WTC11 (cell line): ENCODE measurements around the gene ALAS1. TPM values are rescaled to one million over a fixed set of nuclear protein-coding genes. Genes with fewer than 3 reads are reported as not detected.

Experiments used
- ATAC-seq: fragments of 200-7000 bp; cut with Tn5 transposase; 2 replicates; pipeline ENCODE4 v1.10.0; 2021; ENCODE audit warnings: mild to moderate bottlenecking, moderate library complexity
- CTCF ChIA-PET: fragments of 300-600 bp; sonication (Branson Sonifier 250); formaldehyde crosslinking; loops from one replicate; lab custom pipeline; 2021; ENCODE audit warnings: antibody characterized with exemption; lab: Charles Lee
- POLR2A ChIA-PET: fragments of 350-600 bp; sonication (Branson Sonifier 250); formaldehyde crosslinking; loops from one replicate; lab custom pipeline; 2021; ENCODE audit warnings: antibody characterized with exemption; lab: Charles Lee
- DNase-seq: peaks from one replicate; pipeline ENCODE4 v3.0.0; 2021; ENCODE audit warnings: low spot score
- H3K27ac Mint-ChIP-seq: 2 replicates; pipeline ENCODE4 v1.8.0; 2021; ENCODE audit warnings: mixed read lengths
- H3K27me3 Mint-ChIP-seq: 2 replicates; pipeline ENCODE4 v1.8.0; 2021; ENCODE audit warnings: low read depth, mild to moderate bottlenecking, moderate library complexity, mixed read lengths
- H3K36me3 Mint-ChIP-seq: 2 replicates; pipeline ENCODE4 v1.8.0; 2021; ENCODE audit warnings: mixed read lengths
- H3K4me1 Mint-ChIP-seq: 2 replicates; pipeline ENCODE4 v1.8.0; 2022; ENCODE audit warnings: mixed read lengths
- H3K4me3 Mint-ChIP-seq: 2 replicates; pipeline ENCODE4 v1.8.0; 2021; ENCODE audit warnings: mild to moderate bottlenecking, moderate library complexity, mixed read lengths
- H3K9me3 Mint-ChIP-seq: 2 replicates; pipeline ENCODE4 v1.8.0; 2021; ENCODE audit warnings: mixed read lengths
- CREB1 ChIP-seq: sonication (generic); formaldehyde crosslinking; IDR thresholded peaks from 2 replicates; pipeline ENCODE4 v1.8.0; 2023; ENCODE audit warnings: mild to moderate bottlenecking, missing genetic modification reagents
- IRF2 ChIP-seq: sonication (generic); formaldehyde crosslinking; IDR thresholded peaks from 2 replicates; pipeline ENCODE4 v1.8.0; 2022; ENCODE audit warnings: low read depth, missing genetic modification reagents, borderline replicate concordance
- JUN ChIP-seq: sonication (generic); formaldehyde crosslinking; IDR thresholded peaks from 2 replicates; pipeline ENCODE4 v1.8.0; 2023; ENCODE audit warnings: mild to moderate bottlenecking, missing genetic modification reagents
- NR3C1 ChIP-seq: sonication (generic); formaldehyde crosslinking; conservative IDR thresholded peaks from 2 replicates; pipeline ENCODE4 v1.8.1; 2023; ENCODE audit warnings: low read depth, mild to moderate bottlenecking, missing genetic modification reagents
- OVOL2 ChIP-seq: fragments of 250-450 bp; sonication (Bioruptor Pico); IDR thresholded peaks from 2 replicates; pipeline ENCODE4 v1.9.0; 2021; ENCODE audit warnings: mild to moderate bottlenecking, borderline replicate concordance
- RORB ChIP-seq: fragments of 250-450 bp; sonication (Bioruptor Pico); IDR thresholded peaks from 2 replicates; pipeline ENCODE4 v1.9.0; 2021; ENCODE audit warnings: mild to moderate bottlenecking
- USF1 ChIP-seq: sonication (generic); formaldehyde crosslinking; IDR thresholded peaks from 2 replicates; pipeline ENCODE4 v1.8.0; 2022; ENCODE audit warnings: mild to moderate bottlenecking, missing genetic modification reagents
- ZNF232 ChIP-seq: sonication (generic); formaldehyde crosslinking; IDR thresholded peaks from 2 replicates; pipeline ENCODE4 v1.8.0; 2022; ENCODE audit warnings: mild to moderate bottlenecking, missing genetic modification reagents
- total RNA-seq: library from RNA; stranded (reverse); gene quantifications from 3 replicates; pipeline ENCODE4 v1.2.3, GENCODE V29; 2021
- TF ChIP-seq, protein P1 (sequence below): fragments of 250-450 bp; sonication (Bioruptor Pico); IDR thresholded peaks from 2 replicates; pipeline ENCODE4 v1.9.0; 2021; ENCODE audit warnings: mild to moderate bottlenecking
- TF ChIP-seq, protein P2 (sequence below): sonication (generic); formaldehyde crosslinking; IDR thresholded peaks from 2 replicates; pipeline ENCODE4 v1.8.1; 2023; ENCODE audit warnings: mild to moderate bottlenecking, missing genetic modification reagents
- TF ChIP-seq, protein P3 (sequence below): fragments of 250-450 bp; sonication (Bioruptor Pico); IDR thresholded peaks from 2 replicates; pipeline ENCODE4 v1.8.0; 2021; ENCODE audit warnings: mild to moderate bottlenecking
- TF ChIP-seq, protein P4 (sequence below): sonication (generic); formaldehyde crosslinking; IDR thresholded peaks from 2 replicates; pipeline ENCODE4 v1.8.0; 2023; ENCODE audit warnings: mild to moderate bottlenecking, missing genetic modification reagents
- TF ChIP-seq, protein P5 (sequence below): fragments of 200-600 bp; IDR thresholded peaks from 2 replicates; pipeline ENCODE4 v1.8.0; 2022; ENCODE audit warnings: antibody characterized with exemption
- TF ChIP-seq, protein P6 (sequence below): sonication (generic); formaldehyde crosslinking; IDR thresholded peaks from 2 replicates; pipeline ENCODE4 v1.8.0; 2022; ENCODE audit warnings: missing genetic modification reagents

The ALAS1 gene
- total RNA-seq, 1 experiment from 2014 or later: 39.1 TPM

DNA sequence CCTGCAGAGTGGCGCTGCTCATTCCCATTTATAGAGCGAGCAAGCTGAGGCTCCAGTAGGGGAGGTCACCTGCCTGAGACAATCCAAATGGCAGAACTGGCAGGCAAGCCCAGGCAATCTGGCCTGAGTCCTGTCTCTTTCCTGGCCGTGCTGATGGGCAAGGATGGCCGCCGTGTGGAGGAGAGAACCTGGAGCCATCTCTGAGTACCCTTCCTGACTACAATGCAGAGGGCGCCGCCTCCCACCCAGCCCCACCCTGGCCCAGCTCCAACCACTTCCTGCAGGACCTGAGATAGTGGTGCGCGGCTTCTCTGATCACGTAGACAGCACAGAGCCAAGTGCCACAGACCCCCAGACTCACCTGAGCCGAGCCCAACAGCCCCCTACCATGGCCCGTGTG, 20.5 kb downstream of the ALAS1 start (continued):
- TF ChIP-seq, protein P1, sequence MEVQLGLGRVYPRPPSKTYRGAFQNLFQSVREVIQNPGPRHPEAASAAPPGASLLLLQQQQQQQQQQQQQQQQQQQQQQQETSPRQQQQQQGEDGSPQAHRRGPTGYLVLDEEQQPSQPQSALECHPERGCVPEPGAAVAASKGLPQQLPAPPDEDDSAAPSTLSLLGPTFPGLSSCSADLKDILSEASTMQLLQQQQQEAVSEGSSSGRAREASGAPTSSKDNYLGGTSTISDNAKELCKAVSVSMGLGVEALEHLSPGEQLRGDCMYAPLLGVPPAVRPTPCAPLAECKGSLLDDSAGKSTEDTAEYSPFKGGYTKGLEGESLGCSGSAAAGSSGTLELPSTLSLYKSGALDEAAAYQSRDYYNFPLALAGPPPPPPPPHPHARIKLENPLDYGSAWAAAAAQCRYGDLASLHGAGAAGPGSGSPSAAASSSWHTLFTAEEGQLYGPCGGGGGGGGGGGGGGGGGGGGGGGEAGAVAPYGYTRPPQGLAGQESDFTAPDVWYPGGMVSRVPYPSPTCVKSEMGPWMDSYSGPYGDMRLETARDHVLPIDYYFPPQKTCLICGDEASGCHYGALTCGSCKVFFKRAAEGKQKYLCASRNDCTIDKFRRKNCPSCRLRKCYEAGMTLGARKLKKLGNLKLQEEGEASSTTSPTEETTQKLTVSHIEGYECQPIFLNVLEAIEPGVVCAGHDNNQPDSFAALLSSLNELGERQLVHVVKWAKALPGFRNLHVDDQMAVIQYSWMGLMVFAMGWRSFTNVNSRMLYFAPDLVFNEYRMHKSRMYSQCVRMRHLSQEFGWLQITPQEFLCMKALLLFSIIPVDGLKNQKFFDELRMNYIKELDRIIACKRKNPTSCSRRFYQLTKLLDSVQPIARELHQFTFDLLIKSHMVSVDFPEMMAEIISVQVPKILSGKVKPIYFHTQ (CRISPR knock-in tag): no peak
- TF ChIP-seq ZNF232 (CRISPR knock-in tag): no peak
- TF ChIP-seq, protein P2, sequence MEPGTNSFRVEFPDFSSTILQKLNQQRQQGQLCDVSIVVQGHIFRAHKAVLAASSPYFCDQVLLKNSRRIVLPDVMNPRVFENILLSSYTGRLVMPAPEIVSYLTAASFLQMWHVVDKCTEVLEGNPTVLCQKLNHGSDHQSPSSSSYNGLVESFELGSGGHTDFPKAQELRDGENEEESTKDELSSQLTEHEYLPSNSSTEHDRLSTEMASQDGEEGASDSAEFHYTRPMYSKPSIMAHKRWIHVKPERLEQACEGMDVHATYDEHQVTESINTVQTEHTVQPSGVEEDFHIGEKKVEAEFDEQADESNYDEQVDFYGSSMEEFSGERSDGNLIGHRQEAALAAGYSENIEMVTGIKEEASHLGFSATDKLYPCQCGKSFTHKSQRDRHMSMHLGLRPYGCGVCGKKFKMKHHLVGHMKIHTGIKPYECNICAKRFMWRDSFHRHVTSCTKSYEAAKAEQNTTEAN (CRISPR knock-in tag): no peak
- TF ChIP-seq CREB1 (CRISPR knock-in tag): no peak
- TF ChIP-seq IRF2: no peak
- no peak for TF ChIP-seq RORB (CRISPR knock-in tag)

GRCh38 chr3:52218937-52219650, 21.1 kb downstream of the ALAS1 start:
- Mint-ChIP-seq H3K9me3 (no peaks in the 10 kb centered on the region), H3K27me3 (no peaks in the 10 kb centered on the region), H3K27ac (no peak overlapping the region), H3K36me3 (peaks cover 17% of the 10 kb centered on the region), H3K4me1 (peaks cover 6% of the 10 kb centered on the region; the same call in 1 of the 2 replicates), H3K4me3 (no peak overlapping the region)
- ChIA-PET POLR2A (interaction anchor here (0.6 to 0.8 kb wide), 3 partner anchors 33 to 662 kb away, joined by 3 to 7 read pairs (median 5); no protein-coding TSS in a partner anchor), CTCF (interaction anchor here (0.6 to 11.5 kb wide), 15 partner anchors 16 to 1294 kb away, joined by 3 to 222 read pairs (median 9); partner anchors contain the start of gene TWF2)
- DNase-seq: no peak
- ATAC-seq: no peak
- no peak for TF ChIP-seq JUN
- TF ChIP-seq, protein P3, sequence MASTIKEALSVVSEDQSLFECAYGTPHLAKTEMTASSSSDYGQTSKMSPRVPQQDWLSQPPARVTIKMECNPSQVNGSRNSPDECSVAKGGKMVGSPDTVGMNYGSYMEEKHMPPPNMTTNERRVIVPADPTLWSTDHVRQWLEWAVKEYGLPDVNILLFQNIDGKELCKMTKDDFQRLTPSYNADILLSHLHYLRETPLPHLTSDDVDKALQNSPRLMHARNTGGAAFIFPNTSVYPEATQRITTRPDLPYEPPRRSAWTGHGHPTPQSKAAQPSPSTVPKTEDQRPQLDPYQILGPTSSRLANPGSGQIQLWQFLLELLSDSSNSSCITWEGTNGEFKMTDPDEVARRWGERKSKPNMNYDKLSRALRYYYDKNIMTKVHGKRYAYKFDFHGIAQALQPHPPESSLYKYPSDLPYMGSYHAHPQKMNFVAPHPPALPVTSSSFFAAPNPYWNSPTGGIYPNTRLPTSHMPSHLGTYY (CRISPR knock-in tag): no peak
- TF ChIP-seq, protein P4, sequence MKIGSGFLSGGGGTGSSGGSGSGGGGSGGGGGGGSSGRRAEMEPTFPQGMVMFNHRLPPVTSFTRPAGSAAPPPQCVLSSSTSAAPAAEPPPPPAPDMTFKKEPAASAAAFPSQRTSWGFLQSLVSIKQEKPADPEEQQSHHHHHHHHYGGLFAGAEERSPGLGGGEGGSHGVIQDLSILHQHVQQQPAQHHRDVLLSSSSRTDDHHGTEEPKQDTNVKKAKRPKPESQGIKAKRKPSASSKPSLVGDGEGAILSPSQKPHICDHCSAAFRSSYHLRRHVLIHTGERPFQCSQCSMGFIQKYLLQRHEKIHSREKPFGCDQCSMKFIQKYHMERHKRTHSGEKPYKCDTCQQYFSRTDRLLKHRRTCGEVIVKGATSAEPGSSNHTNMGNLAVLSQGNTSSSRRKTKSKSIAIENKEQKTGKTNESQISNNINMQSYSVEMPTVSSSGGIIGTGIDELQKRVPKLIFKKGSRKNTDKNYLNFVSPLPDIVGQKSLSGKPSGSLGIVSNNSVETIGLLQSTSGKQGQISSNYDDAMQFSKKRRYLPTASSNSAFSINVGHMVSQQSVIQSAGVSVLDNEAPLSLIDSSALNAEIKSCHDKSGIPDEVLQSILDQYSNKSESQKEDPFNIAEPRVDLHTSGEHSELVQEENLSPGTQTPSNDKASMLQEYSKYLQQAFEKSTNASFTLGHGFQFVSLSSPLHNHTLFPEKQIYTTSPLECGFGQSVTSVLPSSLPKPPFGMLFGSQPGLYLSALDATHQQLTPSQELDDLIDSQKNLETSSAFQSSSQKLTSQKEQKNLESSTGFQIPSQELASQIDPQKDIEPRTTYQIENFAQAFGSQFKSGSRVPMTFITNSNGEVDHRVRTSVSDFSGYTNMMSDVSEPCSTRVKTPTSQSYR: no peak
- TF ChIP-seq, all 79 proteins: peak for 0

DNA sequence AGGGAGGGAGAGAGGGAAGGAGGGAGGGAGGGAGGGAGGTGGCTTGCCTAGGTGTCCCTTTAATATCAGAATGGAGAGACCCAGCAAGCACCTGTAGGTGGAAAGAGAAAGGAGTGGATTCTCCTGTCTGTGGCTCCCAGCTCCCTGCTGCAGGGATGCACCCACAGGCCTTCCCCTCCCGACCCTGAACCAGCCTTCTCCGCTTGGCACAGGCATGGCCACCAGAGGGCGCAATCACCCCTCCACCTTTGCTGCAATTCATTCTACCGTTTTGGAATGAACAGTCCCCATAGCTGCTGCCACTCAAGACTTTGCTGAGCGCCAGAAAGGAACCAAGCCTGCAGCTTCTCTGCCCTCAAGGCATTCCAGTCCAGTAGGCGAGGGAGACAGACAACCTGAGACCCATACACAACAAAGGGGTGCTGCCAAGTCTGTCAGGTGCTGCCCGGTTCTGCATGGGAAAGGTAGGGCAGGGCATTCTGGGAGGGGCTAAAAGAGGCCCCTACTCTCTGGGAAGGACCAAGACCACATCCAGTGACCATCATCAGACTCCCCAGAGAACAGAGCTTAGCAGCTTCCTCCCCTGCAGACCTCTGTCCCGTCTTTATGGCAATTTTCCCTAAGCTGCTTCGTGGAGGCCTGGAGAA, 22.5 kb downstream of the ALAS1 start:
- no peaks in the 10 kb centered on the region for H3K9me3 Mint-ChIP-seq
- ATAC-seq (peak; percentile 84), DNase-seq (peak; percentile 92)
- no peak overlapping the region for H3K27ac Mint-ChIP-seq
- H3K27me3 Mint-ChIP-seq: no peaks in the 10 kb centered on the region
- ChIA-PET CTCF (interaction anchor here (0.5 to 11.5 kb wide), 92 partner anchors 8 to 539 kb away, joined by 3 to 222 read pairs (median 4); partner anchors contain the start of genes ACY1, DUSP7, GLYCTK and POC1A), POLR2A (interaction anchor here (0.6 to 1.5 kb wide), 3 partner anchors 17 to 66 kb away, joined by 3 to 7 read pairs (median 3); partner anchors contain the start of gene POC1A)
- H3K4me1 Mint-ChIP-seq: peaks cover 7% of the 10 kb centered on the region
- TF ChIP-seq OVOL2 (CRISPR knock-in tag) (no peak), USF1 (CRISPR knock-in tag) (no peak), NR3C1 (CRISPR knock-in tag) (no peak)
- TF ChIP-seq, protein P5, sequence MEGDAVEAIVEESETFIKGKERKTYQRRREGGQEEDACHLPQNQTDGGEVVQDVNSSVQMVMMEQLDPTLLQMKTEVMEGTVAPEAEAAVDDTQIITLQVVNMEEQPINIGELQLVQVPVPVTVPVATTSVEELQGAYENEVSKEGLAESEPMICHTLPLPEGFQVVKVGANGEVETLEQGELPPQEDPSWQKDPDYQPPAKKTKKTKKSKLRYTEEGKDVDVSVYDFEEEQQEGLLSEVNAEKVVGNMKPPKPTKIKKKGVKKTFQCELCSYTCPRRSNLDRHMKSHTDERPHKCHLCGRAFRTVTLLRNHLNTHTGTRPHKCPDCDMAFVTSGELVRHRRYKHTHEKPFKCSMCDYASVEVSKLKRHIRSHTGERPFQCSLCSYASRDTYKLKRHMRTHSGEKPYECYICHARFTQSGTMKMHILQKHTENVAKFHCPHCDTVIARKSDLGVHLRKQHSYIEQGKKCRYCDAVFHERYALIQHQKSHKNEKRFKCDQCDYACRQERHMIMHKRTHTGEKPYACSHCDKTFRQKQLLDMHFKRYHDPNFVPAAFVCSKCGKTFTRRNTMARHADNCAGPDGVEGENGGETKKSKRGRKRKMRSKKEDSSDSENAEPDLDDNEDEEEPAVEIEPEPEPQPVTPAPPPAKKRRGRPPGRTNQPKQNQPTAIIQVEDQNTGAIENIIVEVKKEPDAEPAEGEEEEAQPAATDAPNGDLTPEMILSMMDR: peak; percentile 95
- TF ChIP-seq, protein P6, sequence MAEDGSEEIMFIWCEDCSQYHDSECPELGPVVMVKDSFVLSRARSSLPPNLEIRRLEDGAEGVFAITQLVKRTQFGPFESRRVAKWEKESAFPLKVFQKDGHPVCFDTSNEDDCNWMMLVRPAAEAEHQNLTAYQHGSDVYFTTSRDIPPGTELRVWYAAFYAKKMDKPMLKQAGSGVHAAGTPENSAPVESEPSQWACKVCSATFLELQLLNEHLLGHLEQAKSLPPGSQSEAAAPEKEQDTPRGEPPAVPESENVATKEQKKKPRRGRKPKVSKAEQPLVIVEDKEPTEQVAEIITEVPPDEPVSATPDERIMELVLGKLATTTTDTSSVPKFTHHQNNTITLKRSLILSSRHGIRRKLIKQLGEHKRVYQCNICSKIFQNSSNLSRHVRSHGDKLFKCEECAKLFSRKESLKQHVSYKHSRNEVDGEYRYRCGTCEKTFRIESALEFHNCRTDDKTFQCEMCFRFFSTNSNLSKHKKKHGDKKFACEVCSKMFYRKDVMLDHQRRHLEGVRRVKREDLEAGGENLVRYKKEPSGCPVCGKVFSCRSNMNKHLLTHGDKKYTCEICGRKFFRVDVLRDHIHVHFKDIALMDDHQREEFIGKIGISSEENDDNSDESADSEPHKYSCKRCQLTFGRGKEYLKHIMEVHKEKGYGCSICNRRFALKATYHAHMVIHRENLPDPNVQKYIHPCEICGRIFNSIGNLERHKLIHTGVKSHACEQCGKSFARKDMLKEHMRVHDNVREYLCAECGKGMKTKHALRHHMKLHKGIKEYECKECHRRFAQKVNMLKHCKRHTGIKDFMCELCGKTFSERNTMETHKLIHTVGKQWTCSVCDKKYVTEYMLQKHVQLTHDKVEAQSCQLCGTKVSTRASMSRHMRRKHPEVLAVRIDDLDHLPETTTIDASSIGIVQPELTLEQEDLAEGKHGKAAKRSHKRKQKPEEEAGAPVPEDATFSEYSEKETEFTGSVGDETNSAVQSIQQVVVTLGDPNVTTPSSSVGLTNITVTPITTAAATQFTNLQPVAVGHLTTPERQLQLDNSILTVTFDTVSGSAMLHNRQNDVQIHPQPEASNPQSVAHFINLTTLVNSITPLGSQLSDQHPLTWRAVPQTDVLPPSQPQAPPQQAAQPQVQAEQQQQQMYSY (CRISPR knock-in tag): no peak
- no peak overlapping the region for H3K4me3 Mint-ChIP-seq
- peaks cover 4% of the 10 kb centered on the region; the same call in 1 of the 2 replicates for H3K36me3 Mint-ChIP-seq
